ENCODE measurements around the gene ADAMTS12. TPM values are rescaled to one million over a fixed set of nuclear protein-coding genes. Genes with fewer than 3 reads are reported as not detected.
A peak's percentile ranks its signal among the peaks of the same experiment; 100 is the strongest.

ADAMTS12 gene
- total RNA-seq, 1 experiment from 2014 or later, result 6.2 TPM

GRCh38 chr5:33501899-33502298 is 389.9 kb downstream of the ADAMTS12 start:
- no peak overlapping the region for H2AK5ac ChIP-seq (ENCODE audit: insufficient read length, low read length)
- H2BK120ac ChIP-seq (ENCODE audit: low read depth, low read length, poor library complexity, severe bottlenecking), result no peak overlapping the region
- no peak overlapping the region for H2AFZ ChIP-seq (ENCODE audit: low read length)

More at GRCh38 chr5:33501899-33502298, 389.9 kb downstream of the ADAMTS12 start:
- no peaks in the 10 kb centered on the region for H3K9me3 ChIP-seq (ENCODE audit: control insufficient read depth, low read depth, low read length)
- H3K9me3 Mint-ChIP-seq, result peaks cover 0 to 2% of the 10 kb centered on the region in 2 experiments; a peak in 1 of 5 replicates
- no peak overlapping the region for H3K27ac ChIP-seq (ENCODE audit: insufficient read length, low read depth, low read length)
- H3T11ph ChIP-seq (ENCODE audit: low read length), result no peak overlapping the region
- H3K27me3 Mint-ChIP-seq (ENCODE audit: low read depth), result no peaks in the 10 kb centered on the region
- no peak overlapping the region for H3K18ac ChIP-seq (ENCODE audit: insufficient read length, low read depth, low read length)
- peak; percentile 53 for DNase-seq
- no peaks in the 10 kb centered on the region for H3K79me2 ChIP-seq (ENCODE audit: insufficient read depth, low read length)
- H2BK20ac ChIP-seq (ENCODE audit: low read depth, low read length, poor library complexity, severe bottlenecking), result no peak overlapping the region
- no peaks in the 10 kb centered on the region for H3K36me3 Mint-ChIP-seq (ENCODE audit: insufficient read depth in 1 of 3, low read depth in 3 of 3)
- no peak overlapping the region for H2BK5ac ChIP-seq (ENCODE audit: insufficient read length, low read length)
- no peaks in the 10 kb centered on the region for H3K23me2 ChIP-seq (ENCODE audit: insufficient read length, low read depth, low read length, poor library complexity, severe bottlenecking)
- no peak overlapping the region for H4K91ac ChIP-seq (ENCODE audit: insufficient read length, low read depth, low read length)
- no CpG with 5 or more reads among the region's 27 CpGs for WGBS (ENCODE audit: extremely low coverage, insufficient read length, low lambda C conversion rate)
- H3K4me3 Mint-ChIP-seq, result no peak overlapping the region
- no peak overlapping the region for H3K4me2 ChIP-seq (ENCODE audit: insufficient read depth, insufficient read length, low read length)
- H3K4me1 ChIP-seq (ENCODE audit: insufficient read depth, low read length), result no peaks in the 10 kb centered on the region
- H3K14ac ChIP-seq (ENCODE audit: insufficient read depth, low read length), result no peak overlapping the region
- TF ChIP-seq CTCF (conservative IDR thresholded peaks at IDR 0.05), result no peak
- H2BK12ac ChIP-seq (ENCODE audit: insufficient read length, low read depth, low read length), result no peak overlapping the region
- no peak overlapping the region for H3K27ac Mint-ChIP-seq
- no peak overlapping the region for H3K23ac ChIP-seq (ENCODE audit: insufficient read length, low read depth, low read length)
- H4K20me1 ChIP-seq (ENCODE audit: control insufficient read depth, insufficient read depth, insufficient read length), result no peaks in the 10 kb centered on the region
- peaks cover 0 to 5% of the 10 kb centered on the region in 2 experiments; a peak in 1 of 4 replicates for H3K4me1 Mint-ChIP-seq
- H3K4ac ChIP-seq (ENCODE audit: low read depth, low read length), result no peak overlapping the region
- no peak overlapping the region for H3K56ac ChIP-seq (ENCODE audit: insufficient read length, low read depth, low read length)
- H3K79me1 ChIP-seq (ENCODE audit: insufficient read depth, low read depth, low read length, poor library complexity, severe bottlenecking), result no peaks in the 10 kb centered on the region
- H4K8ac ChIP-seq (replicated peaks; ENCODE audit: insufficient read length, low read depth, low read length), result no peak overlapping the region
- H4K5ac ChIP-seq (ENCODE audit: insufficient read length, low read depth, low read length), result no peak overlapping the region
- H3K27me3 ChIP-seq (ENCODE audit: insufficient read depth, low read length), result no peaks in the 10 kb centered on the region
- no peak overlapping the region for H3K9ac ChIP-seq (ENCODE audit: extremely low read depth, insufficient read length, low read length)
- H2BK15ac ChIP-seq (ENCODE audit: low read depth, low read length), result no peak overlapping the region

All from H9 (cell line).